Endothelial cell of umbilical vein (primary cell): Measurements from ENCODE around the gene MARS1. TPM values are rescaled to one million over a fixed set of nuclear protein-coding genes. Genes with fewer than 3 reads are reported as not detected.

Source experiments
- BruUV-seq: library from RNA; stranded (reverse); fragments of 400-500 nt; replicated peaks from 2 replicates; lab custom pipeline; 2021; lab: Mats Ljungman, UMichigan
- CTCF ChIA-PET: fragments of 300-600, 350-600 bp; sonication (Branson Sonifier 250); formaldehyde crosslinking; loops from one replicate; lab custom pipeline; 2021; ENCODE audit warnings: antibody characterized with exemption, inconsistent platforms; lab: Charles Lee
- POLR2A ChIA-PET: fragments of 300-600, 350-600 bp; sonication (Branson Sonifier 250); formaldehyde crosslinking; loops from one replicate; lab custom pipeline; 2021; ENCODE audit warnings: antibody characterized with exemption, inconsistent platforms; lab: Charles Lee
- DNase-seq: peaks from one replicate; pipeline ENCODE4 v3.0.0-alpha.2; 2011; ENCODE audit warnings: low read depth, low spot score
- FAIRE-seq: peaks from 2 replicates; lab custom pipeline; 2011; peaks lifted over from hg19 to GRCh38; lab: Jason Lieb, UNC
- H2AFZ ChIP-seq: 2 replicates; pipeline ENCODE4 v1.6.0; 2012; ENCODE audit warnings: low read depth, low read length, control low read depth, inconsistent platforms
- H3K27ac ChIP-seq: 2 replicates; pipeline ENCODE4 v1.5.1; 2011; ENCODE audit warnings: low read depth, mild to moderate bottlenecking, control low read depth, low read length, moderate library complexity; ENCODE audit not compliant: insufficient read depth
- H3K27me3 ChIP-seq, 2 experiments: 2 replicates each; pipeline versions ENCODE4 v1.6.0 to v1.6.1; 2011; ENCODE audit warnings: low read length in 2 of 2, mixed read lengths in 1 of 2; ENCODE audit not compliant: control insufficient read depth in 2 of 2, insufficient read depth in 2 of 2
- H3K36me3 ChIP-seq, 2 experiments: 2 replicates in 1 of 2; 3 replicates in 1 of 2; pipeline ENCODE4 v1.5.1; 2011; ENCODE audit warnings: low read length in 2 of 2, mild to moderate bottlenecking in 1 of 2, moderate library complexity in 1 of 2; ENCODE audit not compliant: control insufficient read depth in 2 of 2, insufficient read depth in 2 of 2; ENCODE audit errors: extremely low read depth in 1 of 2
- H3K4me1 ChIP-seq: 3 replicates; pipeline ENCODE4 v1.5.1; 2011; ENCODE audit warnings: mild to moderate bottlenecking, low read length; ENCODE audit not compliant: control insufficient read depth, insufficient read depth; ENCODE audit errors: extremely low read depth
- H3K4me2 ChIP-seq: 2 replicates; pipeline ENCODE4 v1.6.1; 2011; ENCODE audit warnings: low read length, control low read depth, mixed read lengths; ENCODE audit not compliant: insufficient read depth
- H3K4me3 ChIP-seq, 3 experiments: fragments of 200-600 bp in 1 of 3; sonication (generic), shearing (Covaris generic) in 1 of 3; replicated peaks in 1 of 3; 2 replicates each; pipeline ENCODE4 v1.5.1; 2011 to 2016; ENCODE audit warnings: control low read depth in 3 of 3, low read length in 3 of 3, mild to moderate bottlenecking in 2 of 3, inconsistent platforms in 1 of 3, low read depth in 1 of 3, moderate library complexity in 1 of 3; ENCODE audit not compliant: insufficient read depth in 1 of 3
- H3K79me2 ChIP-seq: 2 replicates; pipeline ENCODE4 v1.6.0; 2012; ENCODE audit warnings: low read length, inconsistent platforms; ENCODE audit not compliant: control insufficient read depth, insufficient read depth
- H3K9ac ChIP-seq: replicated peaks from 2 replicates; pipeline ENCODE3; 2011; ENCODE audit warnings: low read length, control low read depth; ENCODE audit not compliant: insufficient read depth; ENCODE audit errors: extremely low read depth
- H3K9me1 ChIP-seq: replicated peaks from 3 replicates; pipeline ENCODE4 v1.6.0; 2011; ENCODE audit warnings: mild to moderate bottlenecking, low read length; ENCODE audit not compliant: control insufficient read depth, insufficient read depth; ENCODE audit errors: extremely low read depth
- H3K9me3 ChIP-seq: replicated peaks from 2 replicates; pipeline ENCODE4 v1.5.1; 2012; ENCODE audit warnings: low read length, inconsistent platforms; ENCODE audit not compliant: control insufficient read depth, insufficient read depth
- H4K20me1 ChIP-seq: replicated peaks from 2 replicates; pipeline ENCODE3; 2011; ENCODE audit warnings: mild to moderate bottlenecking, low read length; ENCODE audit not compliant: control insufficient read depth, insufficient read depth; ENCODE audit errors: extremely low read depth
- EZH2 ChIP-seq: IDR thresholded peaks from 2 replicates; pipeline ENCODE4 v1.6.1; 2012; ENCODE audit warnings: borderline replicate concordance, low read depth, mild to moderate bottlenecking, moderate library complexity, low read length, inconsistent platforms; ENCODE audit not compliant: severe bottlenecking
- FOS ChIP-seq: IDR thresholded peaks from 2 replicates; pipeline ENCODE4 v1.6.1; 2011; ENCODE audit warnings: mild to moderate bottlenecking, low read length, moderate library complexity, borderline replicate concordance; ENCODE audit not compliant: insufficient read depth
- MAX ChIP-seq: IDR thresholded peaks from 2 replicates; pipeline ENCODE4 v1.6.1; 2011; ENCODE audit not compliant: insufficient read depth, insufficient read length
- dilution Hi-C: fragments of 300-500 bp; cut with MboI; formaldehyde crosslinking; loops from one replicate; pipeline ENCODE4 v1.15.0; 2019; ENCODE audit warnings: low sequenced_read_pairs; ENCODE audit not compliant: extremely low pct_ligation_motif_present
- intact Hi-C: fragments of 100-400 bp; cut with micrococcal nuclease; formaldehyde crosslinking; loops from one replicate; pipeline ENCODE4 v1.10.0; 2022
- polyA plus RNA-seq, 4 experiments: library from polyadenylated mRNA; depleted of rRNA in 3 of 4; stranded (reverse) in 3 of 4; unstranded in 1 of 4; fragments of >200 nt; gene quantifications; 2 replicates each; pipeline versions ENCODE4 v1.2.1 to v1.2.3, GENCODE V29; 2011 to 2012; ENCODE audit warnings: missing spikeins in 1 of 4
- total RNA-seq: library from RNA; stranded (reverse); gene quantifications from 2 replicates; pipeline ENCODE4 v1.2.3, GENCODE V29; 2021

The MARS1 gene
- total and polyA plus RNA-seq, 2 donors (not counting 3 experiments of a cell fraction or from before 2014, with no cell fraction given), result 118 to 212 TPM

GRCh38 chr12:57460841-57461275 lies 27.0 kb upstream of the MARS1 start:
- Histone ChIP-seq H3K27me3 (peaks cover 5 to 10% of the 10 kb centered on the region in 2 experiments), H3K4me3 (no peak overlapping the region), H4K20me1 (no peaks in the 10 kb centered on the region), H3K4me1 (peaks cover 14% of the 10 kb centered on the region), H3K9ac (no peak overlapping the region), H3K79me2 (no peaks in the 10 kb centered on the region), H2AFZ (no peak overlapping the region), H3K4me2 (no peak overlapping the region), H3K9me3 (no peaks in the 10 kb centered on the region), H3K27ac (no peak overlapping the region), H3K36me3 (no peaks in the 10 kb centered on the region), H3K9me1 (no peaks in the 10 kb centered on the region)
- intact Hi-C loops (no loop called here), dilution Hi-C loops (no loop called here)
- ChIA-PET CTCF (no interaction called here), POLR2A (interaction anchor here (0.6 kb wide), 1 partner anchor 147 kb away, joined by 4 read pairs; no protein-coding TSS in a partner anchor)
- no TSS peak for BruUV-seq
- FAIRE-seq (no peak), DNase-seq (no peak)
- no peak for TF ChIP-seq MAX

GRCh38 chr12:57461276-57461916 lies 26.5 kb upstream of the MARS1 start:
- Histone ChIP-seq H3K9ac (peak overlapping the region; percentile 46), H3K27ac (no peak overlapping the region), H3K4me1 (peaks cover 14% of the 10 kb centered on the region), H3K4me2 (peak overlapping the region; percentile 60), H3K27me3 (peaks cover 5 to 10% of the 10 kb centered on the region in 2 experiments), H3K9me1 (no peaks in the 10 kb centered on the region), H2AFZ (peak overlapping the region; percentile 71), H3K79me2 (no peaks in the 10 kb centered on the region), H3K36me3 (no peaks in the 10 kb centered on the region), H4K20me1 (no peaks in the 10 kb centered on the region), H3K9me3 (no peaks in the 10 kb centered on the region), H3K4me3 (peak overlapping the region; percentile 47 to 60 (median 47))
- ChIA-PET POLR2A (no interaction called here), CTCF (interaction anchor here (1.0 kb wide), 1 partner anchor 171 kb away, joined by 3 read pairs; the partner anchor contains the start of gene B4GALNT1)
- dilution Hi-C loops (no loop called here), intact Hi-C loops (no loop called here)
- BruUV-seq, result no TSS peak
- TF ChIP-seq FOS (no peak), EZH2 (peak; percentile 46)
- FAIRE-seq (no peak), DNase-seq (peak; percentile 28)
